Smooth muscle cell of the coronary artery (primary cell): ENCODE results near the gene EDN2. TPM values are rescaled to one million over a fixed set of nuclear protein-coding genes. Genes with fewer than 3 reads are reported as not detected.

ENCODE experiments used
- total RNA-seq: library from RNA; depleted of rRNA; stranded (reverse); fragments of >200 nt; gene quantifications from 2 replicates; pipeline ENCODE4 v1.2.3, GENCODE V29; 2014; ENCODE audit warnings: low replicate concordance

EDN2 gene
- 0.35 TPM in 1 of 2 replicates, not detected in the other for total RNA-seq

GRCh38 chr1:41484402-41485241, at the start of gene EDN2:
EDN2 (minus strand) TSS chr1:41484683; CDS start chr1:41484601, 82 bp downstream.

Other genes starting within 250 kb of the EDN2 start
- 5.3 and 10.1 TPM in 2 replicates for gene SCMH1, start 242.4 kb downstream of the EDN2 start, total RNA-seq
- gene FOXO6, start 123.2 kb downstream of the EDN2 start, total RNA-seq: not detected in 2 replicates